Stimulated activated CD4-positive, alpha-beta T cell treated with anti-CD3 and anti-CD28 coated beads, Interleukin-2, amount 100 ng/mL, for 48 hours (primary cell): ENCODE data around the gene CA14.
A peak's percentile ranks its signal among the peaks of the same experiment; 100 is the strongest.
"Not testable (repeated sequence)": the region's sequence is repeated elsewhere in the genome, so short reads cannot be mapped to it uniquely, and the experiment has no call there.

Source experiments
- DNase-seq, 2 donors: peaks; one replicate each; pipeline ENCODE4 v3.0.0-alpha.2; 2020

The CA14 gene

DNA sequence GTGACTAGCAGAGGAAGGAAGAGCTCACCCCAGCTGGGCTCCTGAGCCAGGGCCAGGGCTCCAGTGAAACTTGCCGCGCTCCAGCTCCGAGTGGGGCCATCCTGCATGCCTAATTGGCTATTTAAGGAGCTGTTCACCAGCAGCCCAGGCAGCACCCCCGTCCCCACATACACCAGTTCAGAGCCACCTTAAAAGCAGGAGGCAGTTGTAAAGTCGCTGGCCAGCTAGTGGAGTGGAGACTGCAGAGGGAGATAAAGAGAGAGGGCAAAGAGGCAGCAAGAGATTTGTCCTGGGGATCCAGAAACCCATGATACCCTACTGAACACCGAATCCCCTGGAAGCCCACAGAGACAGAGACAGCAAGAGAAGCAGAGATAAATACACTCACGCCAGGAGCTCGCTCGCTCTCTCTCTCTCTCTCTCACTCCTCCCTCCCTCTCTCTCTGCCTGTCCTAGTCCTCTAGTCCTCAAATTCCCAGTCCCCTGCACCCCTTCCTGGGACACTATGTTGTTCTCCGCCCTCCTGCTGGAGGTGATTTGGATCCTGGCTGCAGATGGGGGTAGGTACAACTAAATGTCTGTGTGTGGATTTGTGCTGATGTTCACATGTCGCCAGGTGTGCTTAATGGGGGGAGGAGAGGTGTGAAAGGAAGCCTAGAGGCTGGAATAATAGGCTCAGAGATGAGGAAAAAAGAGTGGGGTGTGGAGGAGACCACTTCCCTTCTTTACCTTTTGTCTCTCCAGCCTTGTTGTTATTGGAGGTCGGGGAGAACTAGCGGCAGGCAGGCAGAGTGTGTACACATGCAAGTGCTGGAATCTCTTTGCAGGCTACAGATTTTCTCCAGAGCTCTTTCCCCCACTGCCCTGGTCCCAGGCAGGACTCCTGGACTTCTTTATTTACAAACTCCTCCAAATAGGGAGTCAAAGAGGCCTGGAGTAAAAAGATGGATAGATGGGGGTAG is at the start of gene CA14:
CA14 (plus strand) TSS at position 151 of the 962 bp plus-strand sequence; CDS start at position 506, 355 bp downstream.
- DNase-seq = no peak

DNA sequence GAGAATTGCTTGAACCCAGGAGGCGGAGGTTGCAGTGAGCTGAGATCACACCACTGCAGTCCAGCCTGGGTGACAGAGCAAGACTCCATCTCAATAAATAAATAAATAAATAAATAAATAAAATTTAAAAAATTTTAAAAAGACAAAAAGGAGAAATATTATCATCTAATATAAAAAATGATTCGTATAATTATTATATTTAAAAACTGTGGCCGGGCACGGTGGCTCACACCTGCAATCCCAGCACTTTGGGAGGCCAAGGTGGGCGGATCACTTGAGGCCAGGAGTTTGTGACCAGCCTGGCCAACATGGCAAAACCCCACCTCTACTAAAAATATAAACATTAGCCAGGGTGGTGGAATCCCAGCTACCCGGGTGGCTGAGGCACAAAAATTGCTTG is 49.1 kb upstream of the CA14 start:
- DNase-seq = not testable (repeated sequence)

- no peak for DNase-seq
Observed at GRCh38 chr1:150210091-150210490, 47.5 kb upstream of the CA14 start.

DNA sequence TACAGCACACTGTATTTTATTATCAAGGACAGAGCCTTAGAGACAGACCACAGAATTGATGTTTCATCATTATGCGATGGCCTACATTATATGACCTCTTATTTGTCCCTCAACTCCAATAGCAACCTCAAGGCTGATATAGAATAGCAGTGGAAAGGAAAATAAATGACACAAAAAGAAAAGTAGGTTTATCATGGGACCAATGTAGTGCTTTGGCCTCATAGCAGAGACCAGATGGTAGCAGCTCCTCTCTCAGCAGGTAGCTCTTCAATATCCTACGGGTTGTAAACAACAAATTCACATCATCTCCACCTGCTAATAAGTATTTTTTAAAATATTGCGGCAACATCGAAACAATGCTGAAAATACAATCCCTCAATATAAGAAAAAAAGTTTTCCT is 46.9 kb upstream of the CA14 start:
- DNase-seq = no peak

DNA sequence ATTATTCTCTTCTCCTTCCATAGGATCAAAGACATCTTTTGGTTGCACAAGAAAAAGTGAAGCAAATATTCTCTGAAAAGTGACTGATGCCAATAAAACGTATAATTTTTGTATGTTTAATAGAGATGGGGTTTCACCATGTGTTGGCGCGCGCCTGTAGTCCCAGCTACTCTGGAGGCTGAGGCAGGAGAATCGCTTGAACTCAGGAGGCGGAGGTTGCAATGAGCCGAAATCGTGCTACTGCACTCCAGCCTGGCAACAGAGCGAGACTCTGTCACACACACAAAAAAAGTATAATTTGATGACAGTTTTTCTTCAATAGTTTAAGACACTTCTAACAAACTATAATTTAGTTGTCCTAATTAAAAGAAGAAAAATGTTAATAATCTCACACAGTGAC is 45.5 kb upstream of the CA14 start:
- DNase-seq = no peak

- peak; percentile 85 to 86 for DNase-seq
Observed at GRCh38 chr1:150213170-150214098, 44.1 kb upstream of the CA14 start.

DNA sequence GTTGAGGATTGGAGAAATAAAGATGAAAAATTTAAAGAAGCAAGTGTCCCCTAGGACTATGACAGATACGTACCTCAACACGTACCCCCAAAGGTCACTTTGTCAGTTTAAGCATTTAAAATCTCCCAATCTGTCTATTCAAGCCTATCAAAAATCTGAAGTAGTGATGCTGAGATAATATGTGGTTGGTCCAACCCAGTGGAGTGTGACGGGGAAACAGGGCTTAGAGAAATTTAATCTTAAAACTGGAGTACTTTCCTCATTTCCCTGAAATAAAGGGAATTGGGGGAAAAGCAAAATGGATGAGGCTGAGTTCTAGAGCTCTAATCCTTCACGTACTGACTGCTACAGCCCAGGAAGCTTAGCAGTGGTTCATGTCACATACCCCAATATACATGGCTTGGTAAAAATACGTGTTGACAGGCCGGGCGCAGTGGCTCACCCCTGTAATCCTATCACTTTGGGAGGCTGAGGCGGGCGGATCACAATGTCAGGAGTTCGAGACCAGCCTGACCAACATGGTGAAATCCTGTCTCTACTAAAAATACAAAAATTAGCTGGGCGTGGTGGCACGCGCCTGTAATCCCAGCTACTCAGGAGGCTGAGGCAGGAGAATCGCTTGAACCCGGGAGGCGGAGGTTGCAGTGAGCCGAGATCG is 43.3 kb upstream of the CA14 start:
- DNase-seq = not testable (repeated sequence)

DNA sequence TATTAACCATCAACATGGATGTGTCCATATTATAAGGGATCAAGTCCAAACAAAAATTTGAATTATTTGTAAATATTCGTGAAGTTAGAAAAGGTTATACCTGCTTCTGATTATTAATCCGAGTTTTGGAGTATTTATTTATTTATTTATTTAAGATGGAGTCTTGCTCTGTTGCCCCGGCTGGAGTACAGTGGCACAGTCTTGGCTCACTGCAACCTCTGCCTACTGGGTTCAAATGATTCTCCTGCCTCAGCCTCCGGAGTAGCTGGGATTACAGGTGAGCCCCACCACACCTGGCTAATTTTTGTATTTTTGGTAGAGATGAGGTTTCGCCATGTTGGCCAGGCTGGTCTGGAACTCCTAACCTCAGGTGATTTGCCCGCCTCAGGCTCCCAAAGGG is 41.7 kb upstream of the CA14 start:
- DNase-seq = not testable (repeated sequence)

- DNase-seq = no peak
Observed at GRCh38 chr1:150221552-150221951, 36.0 kb upstream of the CA14 start.

- no peak for DNase-seq
Observed at GRCh38 chr1:150224983-150225382, 32.6 kb upstream of the CA14 start.

- no peak for DNase-seq
Observed at GRCh38 chr1:150225546-150225945, 32.0 kb upstream of the CA14 start.

- no peak for DNase-seq
Observed at GRCh38 chr1:150226486-150226885, 31.1 kb upstream of the CA14 start.

DNA sequence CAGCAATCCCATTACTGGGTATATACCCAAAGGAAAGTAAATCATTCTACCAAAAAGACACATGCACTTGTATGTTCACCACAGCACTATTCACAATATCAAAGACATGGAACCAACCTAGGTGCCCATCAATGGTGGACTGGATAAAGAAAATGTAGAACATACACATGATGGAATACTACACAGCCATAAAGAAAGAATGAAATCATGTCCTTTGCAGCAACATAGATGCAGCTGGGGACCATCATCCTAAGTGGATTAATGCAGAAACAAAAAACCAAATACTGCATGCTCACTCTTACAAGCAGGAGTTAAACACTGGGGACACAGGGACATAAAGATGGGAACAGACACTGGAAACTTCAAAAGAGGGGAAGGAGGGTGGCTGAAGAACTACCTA is 30.3 kb upstream of the CA14 start:
- no peak for DNase-seq

GRCh38 chr1:150228246-150228645 is 29.3 kb upstream of the CA14 start:
- not testable (repeated sequence) for DNase-seq

DNA sequence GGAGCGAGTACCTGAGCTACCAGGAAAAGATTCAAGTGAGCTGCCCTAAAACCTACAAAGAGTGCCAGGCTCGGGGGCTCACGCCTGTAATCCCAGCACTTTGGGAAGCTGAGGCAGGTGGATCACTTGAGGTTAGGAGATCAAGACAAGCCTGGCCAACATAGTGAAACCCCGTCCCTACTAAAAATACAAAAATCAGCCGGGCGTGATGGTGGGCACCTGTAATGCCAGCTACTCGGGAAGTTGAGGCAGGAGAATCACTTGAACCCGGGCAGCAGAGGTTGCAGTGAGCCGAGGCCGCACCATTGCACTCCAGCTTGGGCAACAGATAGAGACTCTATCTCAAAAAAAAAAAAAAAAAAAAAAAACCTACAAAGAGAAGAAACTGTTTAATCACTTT is 24.7 kb upstream of the CA14 start:
- not testable (repeated sequence) for DNase-seq

GRCh38 chr1:150233359-150234308 is 23.9 kb upstream of the CA14 start:
- peak in 1 of 2 donors; percentile 37 for DNase-seq

DNA sequence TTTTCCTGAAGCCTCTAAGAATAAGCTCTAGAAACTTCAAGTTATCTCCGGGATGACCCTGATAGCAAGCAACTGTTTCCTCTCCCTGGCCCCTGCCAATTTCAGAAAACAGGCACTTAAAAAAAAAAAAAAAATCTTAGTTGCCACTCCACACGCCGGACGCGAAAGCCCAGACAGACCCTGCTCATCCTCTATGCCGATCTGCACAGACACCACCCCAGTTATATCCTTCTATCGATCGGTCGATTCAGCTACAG is 23.3 kb upstream of the CA14 start:
- no peak for DNase-seq

DNA sequence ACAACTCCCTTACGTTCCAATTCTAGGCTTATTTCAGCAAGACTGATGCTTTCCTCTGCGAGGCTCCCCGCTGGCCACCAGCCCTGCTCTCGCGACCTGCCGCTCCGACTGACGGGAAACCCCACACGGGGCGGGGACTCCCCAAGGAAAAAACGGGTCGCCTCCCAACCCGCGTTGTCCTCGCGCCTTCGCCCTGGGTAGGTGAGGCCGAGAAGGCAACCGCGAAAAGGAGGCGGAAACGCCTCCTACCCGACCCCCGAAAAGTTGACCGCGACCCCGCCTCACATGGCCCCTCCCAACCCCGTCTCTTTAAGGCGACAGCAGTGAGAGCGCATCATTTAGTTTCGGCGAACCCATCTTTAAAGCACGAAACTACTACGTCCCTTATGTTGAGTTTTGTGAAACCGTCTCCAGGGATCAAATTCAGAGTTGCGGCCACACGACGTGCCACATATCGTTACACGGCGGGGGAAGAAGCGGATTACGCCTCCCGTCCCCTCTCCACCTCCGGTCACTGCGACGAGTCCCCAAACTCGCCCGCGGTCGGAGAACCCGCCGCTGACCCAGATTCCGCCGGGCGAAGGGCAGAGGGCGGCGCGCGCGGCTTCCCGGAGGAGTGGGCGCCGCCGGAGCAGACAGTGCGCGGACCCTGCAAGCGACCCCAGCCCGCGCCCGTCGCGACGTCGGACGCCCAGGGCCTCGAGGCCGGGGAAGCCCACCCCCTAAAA is 22.8 kb upstream of the CA14 start:
- peak; percentile 81 to 85 for DNase-seq

GRCh38 chr1:150235294-150235851 is 22.2 kb upstream of the CA14 start:
- peak; percentile 24 to 26 for DNase-seq

- peak; percentile 84 to 86 for DNase-seq
Observed at GRCh38 chr1:150235852-150236613, 21.5 kb upstream of the CA14 start, which contains the start of gene ANP32E. Gene ANP32E (minus strand): TSS chr1:150236112. CDS start chr1:150235786, 326 bp downstream.
